GM18907 (cell line): ENCODE measurements around the gene PHF19.

ENCODE experiments used
- ATAC-seq: cut with Tn5 transposase; IDR thresholded peaks from one replicate; pipeline ENCODE4 v1.9.1; 2021; ENCODE audit warnings: mild to moderate bottlenecking, moderate library complexity; ENCODE audit not compliant: unreplicated experiment

The PHF19 gene

DNA sequence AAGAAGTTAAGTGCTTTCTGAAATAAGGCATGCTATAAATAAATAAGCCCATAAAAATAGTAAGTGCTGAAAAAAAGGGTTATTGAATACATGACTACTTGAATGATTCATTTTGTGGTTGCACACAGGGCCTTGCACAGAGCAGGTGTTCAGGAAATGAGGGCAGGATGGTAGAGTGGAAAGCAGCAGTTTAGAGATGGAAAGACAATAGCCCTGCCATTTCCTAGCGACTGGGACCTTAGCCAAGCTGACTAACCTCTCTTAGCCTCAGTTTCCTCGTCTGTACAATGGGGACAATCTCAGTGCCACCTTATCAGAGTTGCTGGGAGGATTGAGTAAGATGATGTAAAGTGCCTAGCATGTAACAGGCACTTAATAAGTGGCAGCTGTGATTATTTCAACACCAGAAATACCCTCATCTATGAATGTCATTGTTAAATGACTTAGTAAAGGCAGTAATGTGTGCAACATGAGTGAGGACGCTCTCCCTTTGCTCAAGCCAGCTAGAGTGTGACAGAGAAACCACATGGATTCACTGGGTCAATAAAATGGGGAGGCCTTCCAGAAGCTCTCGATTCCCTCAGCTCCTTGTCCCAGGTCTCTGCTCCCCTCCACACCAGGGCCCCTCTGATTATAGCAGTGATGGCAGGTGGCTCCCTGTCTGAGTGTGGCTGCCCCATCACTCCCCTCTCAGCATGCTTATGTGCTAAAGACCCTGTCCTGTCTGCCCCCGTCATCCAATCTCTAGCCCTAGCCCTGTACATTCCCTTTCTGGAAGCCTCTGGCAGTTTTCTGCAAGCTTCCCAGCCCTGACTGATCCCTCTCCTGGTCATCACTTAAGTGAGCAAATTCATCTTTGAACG is 16.0 kb upstream of the PHF19 start:
- peak; percentile 70 for ATAC-seq

DNA sequence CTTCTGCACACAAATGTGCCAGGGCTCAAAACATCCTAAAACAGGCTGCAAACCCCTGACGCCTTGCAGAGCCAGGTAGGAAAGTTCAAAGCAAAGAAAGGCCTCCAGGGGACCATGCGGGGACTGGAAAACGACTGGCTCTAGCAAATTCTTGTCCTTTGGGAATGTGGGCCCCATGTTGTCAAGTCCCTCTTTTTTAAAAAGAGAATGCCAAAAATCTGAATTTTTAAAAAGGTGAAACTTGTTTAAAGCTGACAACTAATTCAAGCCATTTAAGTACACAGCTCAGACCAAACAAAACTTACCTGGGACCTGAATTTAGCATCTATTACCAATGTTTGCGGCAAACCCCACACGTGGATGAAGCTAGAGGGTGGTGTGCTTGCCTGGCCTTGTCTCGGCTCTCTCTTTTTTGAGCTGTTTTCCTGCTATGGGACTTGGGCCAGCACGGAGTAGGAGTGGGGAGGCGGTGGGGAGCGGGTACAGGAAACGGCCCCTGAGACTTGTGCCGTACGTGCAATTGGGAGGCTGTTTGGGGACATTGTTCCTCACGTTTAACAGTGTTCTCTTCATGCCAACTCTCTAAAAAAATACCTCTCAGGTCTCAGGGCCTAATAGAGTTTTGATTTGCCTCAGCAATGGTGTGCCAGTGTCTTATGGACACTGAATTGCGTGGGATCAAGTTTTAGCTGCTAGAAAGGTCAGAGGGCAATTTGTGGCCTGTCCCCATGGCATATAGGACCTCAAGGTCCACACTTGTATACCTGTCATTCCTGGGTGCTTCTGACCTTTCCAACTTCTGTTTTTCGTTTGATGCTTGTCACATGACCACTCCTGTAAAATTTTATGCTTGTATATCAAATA is 15.1 kb upstream of the PHF19 start:
- peak; percentile 45 for ATAC-seq

DNA sequence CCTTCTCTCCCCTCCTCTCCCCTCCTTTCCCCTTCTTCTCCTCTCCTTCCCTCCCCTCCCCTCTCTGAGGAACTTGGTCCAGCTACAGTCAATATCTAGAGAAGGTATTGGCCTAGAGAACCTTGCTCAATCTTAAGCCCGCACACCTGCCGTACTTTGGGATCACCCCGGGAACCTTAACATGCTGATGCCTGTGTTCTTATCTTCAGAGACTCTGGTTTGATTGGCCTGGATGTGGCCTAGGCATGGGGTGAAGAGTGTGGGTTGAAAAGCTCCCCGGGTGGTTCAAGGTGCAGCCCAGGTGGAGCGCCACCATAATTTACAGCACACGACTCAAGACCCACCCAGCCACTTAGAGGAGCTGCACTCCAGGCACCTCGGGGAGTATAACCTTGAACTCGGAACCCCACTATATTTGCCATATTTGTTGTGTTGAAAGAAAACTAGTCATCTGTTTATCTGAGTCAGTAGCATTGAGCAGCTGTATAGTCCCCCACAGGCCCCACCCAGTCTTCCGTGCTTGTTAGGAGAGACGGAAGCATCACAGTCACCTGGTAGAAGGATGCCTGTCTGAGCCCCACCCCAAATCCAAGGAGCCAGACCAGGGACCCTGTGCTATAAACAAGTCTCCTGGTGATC is 14.4 kb upstream of the PHF19 start:
- no peak for ATAC-seq

DNA sequence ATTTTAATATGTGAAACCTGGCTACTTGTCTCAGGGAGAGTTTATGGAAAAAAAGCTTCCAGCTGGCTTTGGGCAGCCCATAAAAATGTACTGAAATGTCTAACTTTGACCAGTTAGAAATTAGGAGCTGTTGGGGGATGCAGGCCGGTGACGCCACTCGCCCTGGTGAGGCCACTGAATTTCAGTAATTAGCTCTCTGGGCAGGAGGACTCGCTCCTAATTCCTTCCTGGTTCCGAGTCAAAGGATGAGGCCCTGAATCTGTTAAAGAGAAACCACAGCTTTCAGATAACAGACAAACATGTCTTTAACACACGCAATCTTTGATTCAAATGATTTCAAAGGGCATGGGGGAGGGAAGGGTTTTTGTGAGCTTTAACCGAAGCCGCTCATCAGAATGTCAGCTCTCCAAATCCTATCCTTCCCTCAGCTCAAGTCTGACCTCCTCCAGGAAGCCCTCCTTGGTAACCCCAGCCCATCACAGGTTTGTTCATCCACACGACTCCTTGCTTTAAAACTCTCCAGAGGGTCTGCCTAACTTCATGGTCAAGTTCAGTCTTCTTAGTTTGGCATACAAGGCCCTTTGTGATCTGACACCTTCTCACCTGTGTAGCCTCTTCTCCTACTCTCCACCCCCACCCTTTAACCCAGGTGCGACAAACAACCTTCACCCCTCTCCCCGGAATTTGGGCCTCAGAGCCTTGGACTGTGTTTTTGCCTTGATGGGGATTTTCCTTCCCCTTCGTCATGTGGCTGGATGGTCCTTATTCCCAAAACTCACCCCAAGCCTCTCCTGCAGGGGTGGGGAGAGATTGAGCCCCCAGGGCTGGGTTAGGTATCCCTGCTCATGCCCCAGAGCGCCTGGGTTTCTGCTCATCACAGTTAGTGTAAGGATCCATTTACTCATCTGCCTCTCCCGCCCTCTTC is 13.6 kb upstream of the PHF19 start:
- ATAC-seq: no peak

DNA sequence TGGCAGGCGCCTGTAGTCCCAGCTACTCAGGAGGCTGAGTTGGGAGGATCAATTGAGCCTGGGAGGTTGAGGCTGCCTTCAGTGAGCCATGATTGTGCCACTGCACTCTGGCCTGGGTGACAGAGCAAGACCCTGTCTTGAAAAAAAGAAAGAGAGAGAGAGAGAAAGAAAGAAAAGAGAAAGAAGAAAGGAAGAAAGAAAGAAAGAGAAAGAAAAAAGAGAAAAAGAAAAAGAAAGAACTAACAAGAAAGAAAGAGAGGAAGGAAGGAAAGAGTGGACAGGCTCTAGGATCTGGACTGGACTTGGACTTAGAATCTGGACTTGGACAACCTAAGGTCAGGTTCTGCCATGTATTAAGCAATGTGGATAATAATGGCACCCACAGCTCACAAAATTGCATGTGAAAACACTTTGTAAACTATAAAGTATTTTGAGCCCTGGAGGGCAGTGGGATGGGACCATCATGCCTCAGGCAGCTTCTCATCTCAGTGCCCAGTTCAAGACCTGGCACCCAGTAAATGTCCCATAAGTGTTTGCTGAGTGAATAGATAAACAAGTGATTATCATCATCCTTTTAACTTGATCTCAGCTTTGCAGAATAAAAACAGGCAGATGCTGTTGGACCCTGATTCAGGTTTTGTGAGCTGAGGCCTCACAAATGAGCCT is 12.8 kb upstream of the PHF19 start:
- no peak for ATAC-seq

DNA sequence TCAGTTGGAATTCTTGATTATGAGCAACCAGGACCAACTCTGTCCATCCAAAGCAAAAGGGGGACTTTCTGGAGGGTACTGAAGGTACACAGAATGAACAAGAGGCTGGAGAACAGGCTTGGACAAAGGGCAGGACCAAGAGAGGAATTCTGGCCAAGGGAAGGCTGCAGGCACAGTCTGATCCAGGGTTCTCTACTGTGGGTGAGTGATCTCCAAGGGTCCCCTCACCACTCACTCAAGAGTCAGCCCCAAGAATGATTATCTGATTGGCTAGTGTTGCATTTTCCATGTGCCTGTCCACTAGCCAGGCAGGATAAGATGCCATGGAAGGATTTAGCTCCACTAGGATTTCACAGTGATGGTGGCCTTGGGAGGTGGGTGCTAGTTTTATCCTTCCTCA is 11.6 kb upstream of the PHF19 start:
- ATAC-seq: no peak

DNA sequence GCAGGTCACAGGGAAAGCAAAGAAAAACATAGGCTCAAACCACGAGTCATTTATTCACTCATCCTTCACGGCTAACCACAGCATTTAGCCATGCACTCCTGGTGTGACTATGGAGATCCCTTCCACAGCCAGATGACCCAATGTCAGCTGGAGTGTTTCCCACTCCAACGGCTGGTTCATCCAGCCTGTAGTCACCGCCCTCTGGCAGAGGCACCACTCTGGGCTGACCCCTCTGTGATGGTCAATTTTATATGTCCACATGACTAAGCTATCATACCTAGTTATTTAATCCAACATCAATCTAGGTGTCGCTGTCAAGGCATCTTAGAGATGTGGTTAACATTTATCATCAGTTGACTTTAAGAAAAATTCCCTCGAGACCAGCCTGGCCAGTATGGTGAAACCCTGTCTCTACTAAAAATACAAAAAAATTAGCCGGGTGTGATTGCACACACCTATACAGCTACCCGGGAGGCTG is 9.5 kb upstream of the PHF19 start:
- ATAC-seq: no peak

DNA sequence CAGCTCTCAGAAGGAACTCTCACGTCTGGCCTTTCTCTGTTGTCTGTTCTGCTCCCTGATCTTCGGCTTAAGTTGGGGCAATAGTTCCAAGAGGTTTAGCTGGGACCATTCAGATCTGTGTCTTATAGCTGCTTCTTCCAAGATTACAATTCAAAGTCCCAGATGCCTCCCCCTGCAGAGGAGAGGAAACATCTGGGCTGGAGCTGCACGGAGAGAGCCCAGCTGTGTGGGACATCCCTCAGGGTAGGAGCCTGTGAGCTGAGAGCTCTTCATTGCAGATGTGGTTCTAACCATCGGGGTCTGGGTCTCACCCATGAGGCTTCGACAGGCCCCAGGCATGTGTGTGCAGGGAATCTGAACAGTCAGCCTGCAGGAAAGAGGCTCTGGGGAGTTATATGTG is 9.0 kb upstream of the PHF19 start:
- no peak for ATAC-seq

DNA sequence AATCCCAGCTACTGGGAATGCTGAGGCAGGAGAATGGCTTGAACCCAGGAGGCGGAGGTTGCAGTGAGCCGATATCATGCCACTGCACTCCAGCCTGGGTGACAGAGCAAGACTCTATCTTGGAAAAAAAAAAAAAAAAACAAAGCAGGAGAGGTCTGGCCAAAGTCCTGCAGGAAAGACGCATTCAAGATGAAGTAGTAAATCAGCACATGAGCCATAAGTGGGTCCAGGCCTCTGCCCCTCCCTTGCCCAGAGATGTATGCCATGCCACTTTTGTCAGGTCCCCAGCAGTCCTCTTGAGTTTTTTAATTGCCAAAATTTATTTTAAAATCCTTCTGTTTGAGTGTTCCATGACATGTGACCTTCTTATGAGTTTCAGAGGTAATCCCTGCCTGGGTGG is 8.5 kb upstream of the PHF19 start:
- ATAC-seq: no peak

DNA sequence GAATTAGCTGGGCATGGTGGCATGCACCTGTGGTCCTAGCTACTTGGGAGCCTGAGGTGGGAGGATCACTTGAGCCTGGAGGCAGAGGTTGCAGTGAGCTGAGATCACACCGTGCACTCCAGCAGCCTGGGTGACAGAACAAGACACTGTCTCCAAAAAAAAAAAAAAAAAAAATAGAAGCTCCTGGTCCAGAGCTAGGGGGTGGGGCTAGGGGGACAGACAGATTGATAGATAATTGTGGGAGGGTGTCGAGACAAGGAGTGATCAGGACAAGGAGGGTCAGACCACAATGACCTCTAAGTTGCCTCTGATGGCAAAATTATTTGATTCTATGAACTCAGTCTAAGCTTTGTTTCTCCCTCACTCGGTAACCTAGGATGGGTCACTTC is 6.6 kb upstream of the PHF19 start:
- ATAC-seq: no peak

DNA sequence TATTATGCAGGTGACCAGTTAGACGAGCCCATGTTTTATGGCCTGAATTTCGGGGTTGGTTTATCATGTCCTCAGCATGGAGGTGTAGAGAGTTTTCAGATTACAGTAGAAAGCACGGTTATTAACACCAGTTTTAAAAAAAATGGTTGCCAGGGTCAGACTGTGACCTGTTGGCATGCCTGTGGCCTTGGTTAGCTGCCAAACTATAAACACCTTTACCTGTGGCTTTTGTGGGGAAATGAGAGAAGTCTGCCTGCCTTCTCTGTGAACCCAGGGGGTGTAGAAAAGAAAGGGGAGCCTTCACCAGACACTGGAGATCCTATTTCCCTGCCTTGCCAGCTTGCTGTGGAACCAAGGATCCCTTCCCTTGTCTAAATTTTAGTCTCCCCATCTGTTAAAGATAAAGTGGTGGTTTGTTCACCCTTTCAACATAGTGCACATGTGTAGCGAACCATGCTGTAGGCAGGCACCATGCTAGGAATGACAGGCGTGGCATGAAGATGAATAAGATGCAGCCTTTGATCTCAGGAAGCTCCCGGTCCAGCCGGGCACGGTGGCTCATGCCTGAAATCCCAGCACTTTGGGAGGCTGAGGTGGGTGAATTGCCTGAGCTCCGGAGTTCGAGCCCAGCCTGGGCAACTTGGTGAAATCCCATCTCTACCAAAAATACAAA is 6.1 kb upstream of the PHF19 start:
- ATAC-seq: no peak

DNA sequence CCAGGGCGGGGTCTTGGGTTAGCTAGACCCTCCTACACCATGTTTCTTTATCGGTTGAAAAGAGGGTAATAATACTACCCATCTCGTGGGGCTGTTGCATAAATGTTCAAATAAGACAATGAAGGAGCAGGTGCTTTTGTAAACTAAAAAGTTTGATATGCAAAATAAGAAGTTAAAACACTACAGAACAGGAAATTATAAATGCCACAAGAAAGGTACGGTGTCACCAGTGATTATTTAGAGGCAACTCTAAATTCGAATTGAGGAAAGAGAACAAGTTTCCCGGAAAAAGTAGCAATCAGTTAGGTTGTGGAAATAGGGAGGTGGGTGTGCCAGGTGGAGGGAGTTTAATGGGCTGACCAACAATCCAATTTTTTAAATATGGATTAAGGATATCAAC is 2.5 kb upstream of the PHF19 start:
- ATAC-seq: no peak

DNA sequence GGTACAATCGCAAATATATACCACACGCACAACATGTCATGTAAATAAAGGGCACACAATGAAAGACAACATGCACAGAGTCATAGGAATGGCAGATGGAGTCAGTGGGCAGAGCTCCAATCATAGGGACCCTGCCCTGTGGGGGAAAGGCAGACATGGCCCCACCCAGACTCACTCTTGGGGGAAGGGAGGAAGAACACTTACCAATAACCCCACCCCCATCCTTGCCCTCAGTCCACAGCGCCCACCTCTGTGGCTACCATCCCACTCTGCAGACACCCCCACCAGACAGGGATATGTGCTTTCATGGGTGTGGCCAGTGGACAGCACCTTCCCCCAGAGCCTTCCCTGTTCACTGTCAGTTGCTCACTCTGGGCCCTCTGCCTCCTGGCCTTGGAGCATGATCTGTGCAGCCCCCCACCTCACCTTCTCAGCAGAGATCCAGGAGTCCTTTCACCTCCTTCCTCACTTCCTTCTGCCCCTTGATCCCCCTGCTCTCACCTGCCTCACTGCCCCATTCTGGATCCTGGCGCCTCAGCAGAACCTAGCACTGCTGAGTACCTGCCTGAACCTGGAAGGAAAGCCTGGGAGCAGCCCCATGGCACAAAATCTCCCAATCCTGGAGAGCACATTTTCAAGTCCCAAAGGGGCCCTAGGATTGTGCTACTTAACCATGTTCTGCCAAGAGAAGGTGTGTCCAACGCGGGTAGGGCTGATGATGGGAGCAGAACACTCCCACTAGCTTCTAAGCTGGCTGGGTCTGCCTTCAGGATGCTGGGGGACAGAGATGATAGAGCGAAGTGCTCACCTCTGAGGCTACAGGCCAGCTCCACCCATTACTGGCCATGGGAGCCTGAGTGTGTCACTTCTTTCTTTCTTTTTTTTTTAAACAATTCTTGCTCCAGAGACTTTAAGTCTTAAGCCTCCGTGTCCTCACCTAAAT is 1.5 kb upstream of the PHF19 start:
- no peak for ATAC-seq

DNA sequence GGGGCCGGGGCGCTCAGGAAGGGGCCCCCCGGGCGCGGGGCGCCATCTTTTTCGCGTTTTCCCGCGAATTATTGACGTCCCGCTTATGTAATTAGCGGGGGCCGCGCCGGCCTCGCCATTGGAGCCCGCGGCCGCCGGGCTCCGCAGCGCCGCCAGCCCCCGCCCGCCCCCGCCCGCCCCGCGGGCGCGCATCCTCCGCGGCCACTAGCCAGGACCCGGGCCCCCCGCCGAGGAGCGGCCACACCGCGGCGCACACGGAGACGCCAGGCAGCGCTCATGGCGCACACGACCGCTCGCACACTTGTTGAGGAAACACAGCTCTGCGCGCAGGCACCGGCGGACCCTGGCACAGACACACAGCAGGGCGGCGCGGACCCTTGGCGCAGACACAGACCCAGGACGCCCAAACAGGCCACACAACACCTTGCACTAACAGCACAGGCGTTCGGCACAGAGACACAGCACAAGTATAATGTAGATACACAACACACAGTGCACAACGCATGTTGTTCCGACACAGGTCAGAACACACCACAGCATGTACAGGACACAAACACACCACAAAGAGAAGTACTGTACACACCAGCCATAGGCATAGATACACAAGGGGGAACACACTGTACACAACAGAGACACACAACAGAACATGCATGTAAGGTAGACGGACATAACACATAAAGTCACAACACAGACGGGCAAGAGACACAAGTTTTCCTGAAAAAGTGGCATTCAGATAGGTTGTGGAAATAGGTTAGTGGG is 467 bp upstream of the PHF19 start:
- peak; percentile 42 for ATAC-seq

DNA sequence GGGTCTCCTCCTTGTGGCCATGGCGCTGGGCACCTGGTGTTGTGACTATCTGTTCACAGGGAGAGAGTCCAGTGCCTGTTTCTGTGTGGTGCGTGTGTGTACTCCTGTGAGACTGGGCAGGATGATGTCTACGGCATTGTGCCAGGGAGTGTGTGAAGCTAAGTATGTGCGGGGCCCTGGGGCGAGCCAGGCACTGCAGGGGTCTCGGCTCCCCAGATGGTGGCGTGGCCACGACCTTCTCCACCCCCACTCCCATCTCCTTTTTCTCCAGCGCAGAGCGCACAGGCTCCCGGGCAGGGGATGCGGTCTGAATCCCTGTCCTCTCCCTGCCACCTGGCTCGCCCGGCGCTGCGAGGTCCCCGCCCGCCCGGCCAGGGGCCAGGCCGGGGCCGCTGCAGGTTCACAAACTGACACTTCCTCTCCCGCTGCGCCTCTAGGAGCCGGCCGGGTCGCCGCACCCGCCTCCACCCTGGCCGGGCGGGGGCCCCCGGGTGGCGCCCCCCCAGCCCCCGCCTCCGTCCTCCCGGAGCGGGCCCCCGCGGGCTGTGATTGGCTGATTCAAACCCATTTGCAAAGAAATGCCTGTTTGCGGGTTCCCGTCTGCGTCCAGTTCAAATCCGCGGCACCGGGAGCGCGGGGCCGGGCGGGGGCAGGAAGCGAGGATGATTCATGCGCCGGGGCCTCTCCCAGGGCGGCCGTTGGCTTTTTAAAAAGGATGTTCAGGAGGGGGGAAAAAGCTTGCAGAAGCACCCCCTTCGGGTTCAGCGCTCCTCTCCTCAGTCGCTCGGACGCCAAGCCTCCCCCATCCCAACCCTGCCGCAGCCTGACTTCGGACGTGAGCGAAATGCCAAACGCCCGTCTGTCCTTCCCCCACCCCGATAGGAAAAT is 790 bp downstream of the PHF19 start:
- peak; percentile 63 for ATAC-seq

DNA sequence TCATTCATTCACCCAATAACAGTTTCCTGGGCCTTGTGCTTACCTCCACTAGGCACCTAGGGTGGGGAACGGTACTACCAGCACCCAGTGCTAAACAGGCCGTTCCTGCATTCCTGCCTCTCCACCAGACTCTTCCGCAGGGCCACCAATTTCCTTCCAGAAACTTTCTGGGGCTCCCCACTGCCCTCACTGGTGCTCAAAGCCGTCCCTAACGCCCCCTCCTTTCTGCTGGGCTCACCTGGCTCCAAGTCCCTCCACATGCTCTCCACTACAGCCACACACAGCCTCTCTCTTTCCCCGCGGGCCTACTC is 1.4 kb downstream of the PHF19 start:
- no peak for ATAC-seq

DNA sequence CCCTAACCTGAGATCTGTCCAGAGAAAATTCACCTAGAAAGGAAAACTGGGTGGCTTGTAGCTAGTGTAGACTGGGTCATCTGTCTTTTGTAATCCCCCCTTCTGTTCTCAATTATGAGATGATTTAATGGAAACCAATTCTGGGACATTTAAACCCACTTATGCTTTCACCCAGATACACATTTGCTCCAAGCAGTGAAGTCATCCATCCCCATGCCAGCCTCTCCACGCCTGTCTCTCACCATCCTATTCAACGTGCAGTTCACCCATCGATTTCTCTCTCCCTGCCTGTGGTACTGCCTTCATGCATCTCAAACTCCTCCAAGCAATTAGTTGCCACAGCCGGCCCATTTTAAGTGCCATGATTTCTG is 1.8 kb downstream of the PHF19 start:
- ATAC-seq: no peak
